H1 (cell line): ENCODE data around the gene PRKCH. TPM values are rescaled to one million over a fixed set of nuclear protein-coding genes. Genes with fewer than 3 reads are reported as not detected.

ENCODE experiments used
- CTCF ChIA-PET: fragments of 300-600 bp; sonication (Branson Sonifier 250); formaldehyde crosslinking; loops from one replicate; lab custom pipeline; 2021; ENCODE audit not compliant: partially characterized antibody; lab: Charles Lee
- POLR2A ChIA-PET: fragments of 300-600 bp; sonication (Branson Sonifier 250); formaldehyde crosslinking; loops from one replicate; lab custom pipeline; 2021; ENCODE audit warnings: inconsistent platforms; ENCODE audit not compliant: partially characterized antibody; lab: Charles Lee
- DNase-seq, 2 experiments: peaks; one replicate each; pipeline versions ENCODE4 v3.0.0 to v3.0.0-alpha.2; 2010 to 2022; ENCODE audit warnings: low spot score in 2 of 2, low read depth in 1 of 2, mixed read lengths in 1 of 2
- FAIRE-seq: peaks from 2 replicates; lab custom pipeline; 2011; peaks lifted over from hg19 to GRCh38; lab: Jason Lieb, UNC
- H2AFZ ChIP-seq: 2 replicates; pipeline ENCODE4 v1.8.1; 2012; ENCODE audit warnings: low read length, inconsistent platforms
- H2AK5ac ChIP-seq: 2 replicates; pipeline ENCODE4 v1.6.1; 2013; ENCODE audit warnings: low read depth, low read length
- H2BK120ac ChIP-seq: replicated peaks from 2 replicates; pipeline ENCODE3; 2013; ENCODE audit warnings: low read depth, low read length, inconsistent platforms
- H2BK12ac ChIP-seq: 2 replicates; pipeline ENCODE4 v1.6.1; 2013; ENCODE audit warnings: low read depth, low read length
- H2BK15ac ChIP-seq: 2 replicates; pipeline ENCODE4 v1.6.1; 2013; ENCODE audit warnings: low read length
- H2BK20ac ChIP-seq: 2 replicates; pipeline ENCODE4 v1.6.1; 2013; ENCODE audit warnings: low read length
- H2BK5ac ChIP-seq: 2 replicates; pipeline ENCODE4 v1.6.1; 2013; ENCODE audit warnings: low read depth, low read length
- H3K14ac ChIP-seq: 2 replicates; pipeline ENCODE4 v1.6.1; 2013; ENCODE audit warnings: inconsistent platforms; ENCODE audit not compliant: insufficient read length
- H3K18ac ChIP-seq: 2 replicates; pipeline ENCODE4 v1.6.1; 2013; ENCODE audit warnings: low read length; ENCODE audit errors: extremely low read depth
- H3K23ac ChIP-seq: 2 replicates; pipeline ENCODE4 v1.6.1; 2013; ENCODE audit warnings: inconsistent platforms; ENCODE audit not compliant: insufficient read length
- H3K23me2 ChIP-seq: 2 replicates; pipeline ENCODE4 v1.6.1; 2013; ENCODE audit warnings: low read depth, low read length
- H3K27ac ChIP-seq: 2 replicates; pipeline ENCODE4 v1.6.1; 2011; ENCODE audit warnings: low read depth, low read length, inconsistent platforms
- H3K27me3 ChIP-seq, 4 experiments: replicated peaks in 1 of 4; 1 replicate in 1 of 4; 2 replicates in 3 of 4; pipeline versions ENCODE4 v1.6.1 to v1.8.1; 2011 to 2013; ENCODE audit warnings: low read length in 3 of 4, mild to moderate bottlenecking in 3 of 4, inconsistent platforms in 2 of 4, mixed read lengths in 2 of 4, moderate library complexity in 1 of 4; ENCODE audit not compliant: control insufficient read depth in 3 of 4, insufficient read depth in 3 of 4; ENCODE audit errors: extremely low read depth in 1 of 4
- H3K36me3 ChIP-seq, 4 experiments: 2 replicates each; pipeline versions ENCODE4 v1.6.1 to v1.8.1; 2011 to 2013; ENCODE audit warnings: mild to moderate bottlenecking in 4 of 4, low read length in 3 of 4, moderate library complexity in 2 of 4, control low read depth in 1 of 4, inconsistent platforms in 1 of 4; ENCODE audit not compliant: insufficient read depth in 4 of 4, control insufficient read depth in 2 of 4
- H3K4ac ChIP-seq: replicated peaks from 2 replicates; pipeline ENCODE3; 2013; ENCODE audit warnings: low read length, low read depth, mixed read lengths, inconsistent platforms; ENCODE audit not compliant: insufficient read length
- H3K4me1 ChIP-seq, 4 experiments: replicated peaks in 1 of 4; 1 replicate in 1 of 4; 2 replicates in 3 of 4; pipeline versions ENCODE4 v1.6.1 to v1.8.1; 2011 to 2013; ENCODE audit warnings: low read length in 3 of 4, inconsistent platforms in 2 of 4, mixed read lengths in 1 of 4; ENCODE audit not compliant: insufficient read depth in 4 of 4, control insufficient read depth in 3 of 4
- H3K4me2 ChIP-seq, 2 experiments: 2 replicates each; pipeline versions ENCODE4 v1.6.1 to v1.8.1; 2011 to 2013; ENCODE audit warnings: low read depth in 2 of 2, low read length in 2 of 2, control low read depth in 1 of 2, inconsistent platforms in 1 of 2, mild to moderate bottlenecking in 1 of 2; ENCODE audit not compliant: insufficient read depth in 1 of 2
- H3K4me3 ChIP-seq, 4 experiments: fragments of 200-600, 300-600 bp in 1 of 4; sonication (generic), shearing (Covaris generic), sonication (Bioruptor Twin) in 1 of 4; 2 replicates each; pipeline versions ENCODE4 v1.5.1 to v1.8.1; 2011 to 2016; ENCODE audit warnings: low read length in 4 of 4, low read depth in 3 of 4, control low read depth in 2 of 4, inconsistent platforms in 2 of 4, mild to moderate bottlenecking in 2 of 4, mixed read lengths in 1 of 4, moderate library complexity in 1 of 4; ENCODE audit not compliant: insufficient read depth in 2 of 4; ENCODE audit errors: extremely low read depth in 1 of 4
- H3K56ac ChIP-seq: replicated peaks from 2 replicates; pipeline ENCODE3; 2013; ENCODE audit warnings: low read depth, mild to moderate bottlenecking, mixed read lengths, low read length, inconsistent platforms; ENCODE audit not compliant: insufficient read length
- H3K79me1 ChIP-seq: 2 replicates; pipeline ENCODE4 v1.6.1; 2013; ENCODE audit warnings: low read depth, low read length, control low read depth
- H3K79me2 ChIP-seq, 2 experiments: 2 replicates each; pipeline versions ENCODE4 v1.6.1 to v1.8.1; 2012 to 2013; ENCODE audit warnings: low read length in 2 of 2, mild to moderate bottlenecking in 2 of 2, inconsistent platforms in 1 of 2; ENCODE audit not compliant: insufficient read depth in 2 of 2, control insufficient read depth in 1 of 2
- H3K9ac ChIP-seq, 4 experiments: replicated peaks in 1 of 4; 1 replicate in 1 of 4; 2 replicates in 3 of 4; pipeline versions ENCODE4 v1.6.1 to v1.8.1; 2011 to 2013; ENCODE audit warnings: low read depth in 3 of 4, low read length in 3 of 4, control low read depth in 2 of 4, mild to moderate bottlenecking in 2 of 4, moderate library complexity in 2 of 4, inconsistent platforms in 1 of 4; ENCODE audit errors: extremely low read depth in 1 of 4
- H3K9me3 ChIP-seq, 2 experiments: 2 replicates each; pipeline versions ENCODE4 v1.6.1 to v1.8.1; 2012 to 2013; ENCODE audit warnings: mild to moderate bottlenecking in 2 of 2, moderate library complexity in 2 of 2, control low read depth in 1 of 2, inconsistent platforms in 1 of 2, low read depth in 1 of 2, low read length in 1 of 2, mixed read lengths in 1 of 2; ENCODE audit not compliant: insufficient read depth in 2 of 2
- H4K20me1 ChIP-seq, 2 experiments: replicated peaks in 1 of 2; 2 replicates each; pipeline versions ENCODE3 to v1.8.1; 2011 to 2013; ENCODE audit warnings: inconsistent platforms in 2 of 2, low read length in 2 of 2, mild to moderate bottlenecking in 1 of 2; ENCODE audit not compliant: insufficient read depth in 2 of 2, control insufficient read depth in 1 of 2
- H4K5ac ChIP-seq: 2 replicates; pipeline ENCODE4 v1.6.1; 2013; ENCODE audit warnings: low read length, low read depth, mixed read lengths, inconsistent platforms; ENCODE audit not compliant: insufficient read length
- H4K8ac ChIP-seq: 2 replicates; pipeline ENCODE4 v1.8.0; 2013; ENCODE audit warnings: mild to moderate bottlenecking, moderate library complexity, low read length, inconsistent platforms; ENCODE audit not compliant: insufficient read depth; ENCODE audit errors: extremely low read depth
- H4K91ac ChIP-seq: replicated peaks from 2 replicates; pipeline ENCODE3; 2013; ENCODE audit warnings: low read length, mixed read lengths, inconsistent platforms; ENCODE audit not compliant: insufficient read length
- CREB1 ChIP-seq: IDR thresholded peaks from 2 replicates; pipeline ENCODE4 v1.6.1; 2012; ENCODE audit warnings: inconsistent platforms
- EZH2 ChIP-seq: fragments of 200-600 bp; sonication (generic); IDR thresholded peaks from 2 replicates; pipeline ENCODE4 v1.7.1; 2012; ENCODE audit warnings: low read depth, mild to moderate bottlenecking, moderate library complexity, low read length, inconsistent platforms; ENCODE audit not compliant: severe bottlenecking
- GABPA ChIP-seq: IDR thresholded peaks from 2 replicates; pipeline ENCODE4 v1.6.1; 2011; ENCODE audit warnings: mild to moderate bottlenecking, low read length, moderate library complexity, borderline replicate concordance; ENCODE audit not compliant: insufficient read depth
- GTF2F1 ChIP-seq: IDR thresholded peaks from 2 replicates; pipeline ENCODE4 v1.6.1; 2012; ENCODE audit warnings: low read depth, low read length, improper control_type of control experiment, borderline replicate concordance
- JUN ChIP-seq: IDR thresholded peaks from 2 replicates; pipeline ENCODE4 v1.6.1; 2011; ENCODE audit warnings: low read depth, mild to moderate bottlenecking, improper control_type of control experiment, low read length
- KDM1A ChIP-seq: fragments of 200-600, 300-600 bp; sonication (generic); IDR thresholded peaks from 2 replicates; pipeline ENCODE4 v1.7.1; 2016; ENCODE audit warnings: mild to moderate bottlenecking, low read length, borderline replicate concordance
- NRF1 ChIP-seq: IDR thresholded peaks from 2 replicates; pipeline ENCODE4 v1.6.1; 2011; ENCODE audit warnings: mild to moderate bottlenecking, low read depth, low read length, improper control_type of control experiment
- RFX5 ChIP-seq: IDR thresholded peaks from 2 replicates; pipeline ENCODE4 v1.6.1; 2011; ENCODE audit warnings: low read depth, low read length, improper control_type of control experiment, borderline replicate concordance
- SUZ12 ChIP-seq: fragments of 200-600 bp; sonication (generic); IDR thresholded peaks from 2 replicates; pipeline ENCODE4 v1.6.1; 2012; ENCODE audit warnings: mild to moderate bottlenecking, inconsistent platforms, low read length, moderate library complexity, mixed read lengths
- TAF1 ChIP-seq: IDR thresholded peaks from 2 replicates; pipeline ENCODE4 v1.6.1; 2011; ENCODE audit warnings: mild to moderate bottlenecking, low read depth, low read length
- TBP ChIP-seq: IDR thresholded peaks from 2 replicates; pipeline ENCODE4 v1.6.1; 2011; ENCODE audit warnings: low read depth, low read length, improper control_type of control experiment
- WGBS, 2 experiments: shearing (Covaris generic) in 1 of 2; methylation state at CpG; one replicate each; pipeline versions ENCODE4 v1.1.6 to v1.1.7; 2013 to 2015; ENCODE audit warnings: low lambda C conversion rate in 2 of 2, mixed read lengths in 2 of 2, inconsistent platforms in 1 of 2, low coverage in 1 of 2, missing lambda C conversion rate in 1 of 2; ENCODE audit not compliant: insufficient replicate concordance in 2 of 2, insufficient coverage in 1 of 2, insufficient read length in 1 of 2; ENCODE audit errors: extremely low coverage in 1 of 2, missing lambda C conversion rate in 1 of 2; 5-methylcytosine and 5-hydroxymethylcytosine counted together
- polyA plus RNA-seq, 7 experiments: library from polyadenylated mRNA; depleted of rRNA in 3 of 7; stranded (reverse) in 5 of 7; unstranded in 2 of 7; fragments of >200 nt in 5 of 7; fragments of 200-250 nt in 2 of 7; gene quantifications; 1 replicate in 5 of 7; 2 replicates in 1 of 7; 4 replicates in 1 of 7; pipeline versions ENCODE4 v1.2.1 to v1.2.3, GENCODE V29; 2011 to 2013; ENCODE audit warnings: missing spikeins in 2 of 7, mixed read lengths in 2 of 7
- total RNA-seq: library from RNA; stranded (reverse); fragmentation: NEBNext Ultra II Directional; extraction: Animal tissue kit (Norgen Biotek cat#: 25700); gene quantifications from 2 replicates; pipeline ENCODE4 v1.2.1, GENCODE V29; 2021
- TF ChIP-seq, protein P1 (sequence below): IDR thresholded peaks from 2 replicates; pipeline ENCODE4 v1.6.1; 2011; ENCODE audit warnings: low read depth, mild to moderate bottlenecking, low read length; ENCODE audit not compliant: insufficient read depth
- TF ChIP-seq, protein P2 (sequence below): IDR thresholded peaks from 2 replicates; pipeline ENCODE4 v1.6.1; 2012; ENCODE audit warnings: inconsistent platforms

The PRKCH gene
- total and polyA plus RNA-seq, 2 of the 8 experiments (the other 6 are each of a cell fraction or from before 2014, with no cell fraction given) = 6.4 to 7.0 TPM

DNA sequence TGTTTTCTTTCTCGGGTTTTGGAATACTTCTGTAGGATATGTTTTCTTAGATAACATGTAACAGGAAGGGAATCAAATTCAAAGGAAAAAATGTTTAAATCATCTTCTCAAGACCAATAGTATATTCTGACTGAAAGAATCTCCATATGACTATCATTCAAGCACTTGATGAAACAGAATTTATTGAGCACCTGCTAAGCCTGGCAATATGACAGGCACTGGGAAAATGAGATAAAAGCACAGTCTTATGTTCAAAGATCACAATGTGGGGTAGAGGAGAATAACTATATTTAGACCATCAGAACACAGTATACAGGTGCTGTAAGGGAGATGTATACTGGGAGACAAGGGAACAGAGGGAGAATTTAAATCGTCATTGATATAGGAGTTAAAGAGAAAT is 21.2 kb upstream of the PRKCH start:
- no peak overlapping the region for H3K4me3 ChIP-seq
- H3K79me2 ChIP-seq = no peaks in the 10 kb centered on the region
- CTCF ChIA-PET = interaction anchor here (1.7 kb wide), 1 partner anchor 20 kb away, joined by 4 read pairs; no protein-coding TSS in a partner anchor
- H3K27ac ChIP-seq = no peak overlapping the region
- FAIRE-seq (no peak), DNase-seq (no peak)
- peaks cover 0 to 7% of the 10 kb centered on the region in 2 experiments; a peak in 2 of 4 replicates for H3K9me3 ChIP-seq
- H2BK15ac ChIP-seq = no peak overlapping the region
- no peak overlapping the region for H3K14ac ChIP-seq
- no peak overlapping the region for H2BK12ac ChIP-seq
- H4K91ac ChIP-seq = no peak overlapping the region
- no peak overlapping the region for H4K5ac ChIP-seq
- H3K4me2 ChIP-seq = peak overlapping the region in 1 of 2 experiments; percentile 41; a peak in 1 of 4 replicates
- H3K4ac ChIP-seq = no peak overlapping the region
- no peaks in the 10 kb centered on the region for H3K23me2 ChIP-seq
- H3K27me3 ChIP-seq = no peaks in the 10 kb centered on the region
- no peak overlapping the region; the same call in 1 of the 2 replicates for H2BK5ac ChIP-seq
- H4K20me1 ChIP-seq = no peaks in the 10 kb centered on the region
- no peak overlapping the region for H2AFZ ChIP-seq
- H3K23ac ChIP-seq = no peak overlapping the region
- H2AK5ac ChIP-seq = no peak overlapping the region
- no peaks in the 10 kb centered on the region for H3K36me3 ChIP-seq
- no peak overlapping the region for H3K9ac ChIP-seq
- POLR2A ChIA-PET = interaction anchor here (0.7 kb wide), 1 partner anchor 21 kb away, joined by 3 read pairs; the partner anchor contains the start of gene PRKCH
- no peak overlapping the region for H2BK120ac ChIP-seq
- H3K18ac ChIP-seq = no peak overlapping the region
- no peak overlapping the region for H4K8ac ChIP-seq
- H3K56ac ChIP-seq = no peak overlapping the region
- no peaks in the 10 kb centered on the region for H3K79me1 ChIP-seq
- H3K4me1 ChIP-seq = peaks cover 0 to 9% (median 0%) of the 10 kb centered on the region in 4 experiments; a peak in 2 of 7 replicates
- WGBS, 2 experiments = 36% methylated on average over 2 of the region's 2 CpGs; no CpG with 5 or more reads in 1 of the 2 experiments
- H2BK20ac ChIP-seq = no peak overlapping the region
- no peak for TF ChIP-seq JUN
- no peak for TF ChIP-seq GABPA
- TF ChIP-seq SUZ12 = no peak
- no peak for TF ChIP-seq TAF1
- TF ChIP-seq NRF1 = no peak
- no peak for TF ChIP-seq RFX5
- TF ChIP-seq CREB1 = no peak
- TF ChIP-seq, protein P1, sequence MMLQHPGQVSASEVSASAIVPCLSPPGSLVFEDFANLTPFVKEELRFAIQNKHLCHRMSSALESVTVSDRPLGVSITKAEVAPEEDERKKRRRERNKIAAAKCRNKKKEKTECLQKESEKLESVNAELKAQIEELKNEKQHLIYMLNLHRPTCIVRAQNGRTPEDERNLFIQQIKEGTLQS = no peak
- TF ChIP-seq GTF2F1 = no peak
- no peak for TF ChIP-seq KDM1A
- no peak for TF ChIP-seq TBP
- TF ChIP-seq EZH2 = no peak
- TF ChIP-seq, protein P2, sequence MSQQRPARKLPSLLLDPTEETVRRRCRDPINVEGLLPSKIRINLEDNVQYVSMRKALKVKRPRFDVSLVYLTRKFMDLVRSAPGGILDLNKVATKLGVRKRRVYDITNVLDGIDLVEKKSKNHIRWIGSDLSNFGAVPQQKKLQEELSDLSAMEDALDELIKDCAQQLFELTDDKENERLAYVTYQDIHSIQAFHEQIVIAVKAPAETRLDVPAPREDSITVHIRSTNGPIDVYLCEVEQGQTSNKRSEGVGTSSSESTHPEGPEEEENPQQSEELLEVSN = no peak
